Smooth muscle cell (in vitro differentiated cells): ENCODE results near the gene ZNF217. TPM values are rescaled to one million over a fixed set of nuclear protein-coding genes. Genes with fewer than 3 reads are reported as not detected.

Experiments
- DNase-seq: peaks from one replicate; lab custom pipeline; 2025; ENCODE audit not compliant: unreplicated experiment; lab: John Stamatoyannopoulos, UW
- H2AFZ ChIP-seq: fragments of 200-600 bp; sonication (generic); 2 replicates; pipeline ENCODE4 v1.6.0; 2016; ENCODE audit warnings: antibody characterized with exemption, low read depth, mild to moderate bottlenecking
- H3F3A ChIP-seq: fragments of 200-600 bp; sonication (generic); 2 replicates; pipeline ENCODE4 v1.6.0; 2017; ENCODE audit warnings: antibody characterized with exemption, low read depth
- H3K27ac ChIP-seq: fragments of 200-600 bp; sonication (generic); 2 replicates; pipeline ENCODE4 v1.5.1; 2016; ENCODE audit warnings: low read depth, mild to moderate bottlenecking
- H3K27me3 ChIP-seq: fragments of 200-600 bp; sonication (generic); 2 replicates; pipeline ENCODE4 v1.6.1; 2016; ENCODE audit warnings: low read depth, mild to moderate bottlenecking
- H3K36me3 ChIP-seq: fragments of 200-600 bp; sonication (generic); 2 replicates; pipeline ENCODE4 v1.5.1; 2016; ENCODE audit warnings: low read depth
- H3K4me1 ChIP-seq: fragments of 200-600 bp; sonication (generic); 2 replicates; pipeline ENCODE4 v1.5.1; 2016; ENCODE audit warnings: low read depth
- H3K4me2 ChIP-seq: fragments of 200-600 bp; sonication (generic); 2 replicates; pipeline ENCODE4 v1.6.0; 2016; ENCODE audit warnings: mild to moderate bottlenecking
- H3K4me3 ChIP-seq: fragments of 200-600 bp; sonication (generic); 2 replicates; pipeline ENCODE4 v1.5.1; 2016; ENCODE audit warnings: mild to moderate bottlenecking
- H3K79me2 ChIP-seq: fragments of 200-600 bp; sonication (generic); 2 replicates; pipeline ENCODE4 v1.6.0; 2016; ENCODE audit warnings: low read depth, mild to moderate bottlenecking
- H3K9ac ChIP-seq: fragments of 200-600 bp; sonication (generic); 2 replicates; pipeline ENCODE4 v1.6.0; 2016; ENCODE audit warnings: low read depth
- H3K9me3 ChIP-seq: fragments of 200-600 bp; sonication (generic); replicated peaks from 2 replicates; pipeline ENCODE4 v1.5.1; 2016; ENCODE audit warnings: low read depth
- H4K20me1 ChIP-seq: fragments of 200-600 bp; sonication (generic); 2 replicates; pipeline ENCODE4 v1.6.0; 2016; ENCODE audit warnings: low read depth
- CTCF ChIP-seq: fragments of 200-600 bp; sonication (generic); IDR thresholded peaks from 2 replicates; pipeline ENCODE4 v1.5.1; 2017; ENCODE audit warnings: borderline replicate concordance, mild to moderate bottlenecking, antibody characterized with exemption; ENCODE audit not compliant: insufficient read depth, poor library complexity, severe bottlenecking
- WGBS: methylation state at CpG from one replicate; pipeline ENCODE4 v1.1.7; 2016; ENCODE audit warnings: low lambda C conversion rate; 5-methylcytosine and 5-hydroxymethylcytosine counted together
- polyA plus RNA-seq: library from polyadenylated mRNA; unstranded; fragments of >200 nt; fragmentation: Nextera tagmentation; extraction: Ambion mirVana; gene quantifications from 2 replicates; pipeline ENCODE4 v1.2.1, GENCODE V29; 2016
- total RNA-seq: library from RNA; depleted of rRNA; stranded (reverse); fragments of >200 nt; gene quantifications from 2 replicates; pipeline ENCODE4 v1.2.3, GENCODE V29; 2014

The ZNF217 gene
- total and polyA plus RNA-seq, 2 experiments from 2014 or later, result 3.9 to 42.2 TPM

GRCh38 chr20:53574259-53574789 lies 19.3 kb downstream of the ZNF217 start:
- Histone ChIP-seq H3K9me3 (no peaks in the 10 kb centered on the region), H3K27me3 (no peaks in the 10 kb centered on the region), H3F3A (peaks cover 25% of the 10 kb centered on the region), H2AFZ (no peak overlapping the region), H3K79me2 (peaks cover 98% of the 10 kb centered on the region), H3K36me3 (peaks cover 12% of the 10 kb centered on the region), H3K4me3 (no peak overlapping the region), H3K9ac (no peak overlapping the region), H3K4me2 (no peak overlapping the region), H3K27ac (no peak overlapping the region), H4K20me1 (peaks cover 99% of the 10 kb centered on the region), H3K4me1 (peaks cover 5% of the 10 kb centered on the region)
- no peak for TF ChIP-seq CTCF
- DNase-seq, result no peak
- 98% methylated on average over 14 of the region's 14 CpGs for whole genome bisulfite sequencing

GRCh38 chr20:53571555-53572286 lies 21.9 kb downstream of the ZNF217 start:
- Histone ChIP-seq H3K9ac (no peak overlapping the region), H3K4me1 (no peaks in the 10 kb centered on the region), H2AFZ (no peak overlapping the region), H3F3A (peaks cover 27% of the 10 kb centered on the region), H3K9me3 (no peaks in the 10 kb centered on the region), H3K79me2 (peaks cover 97% of the 10 kb centered on the region), H3K27me3 (no peaks in the 10 kb centered on the region), H3K27ac (no peak overlapping the region), H3K4me2 (no peak overlapping the region), H3K4me3 (no peak overlapping the region), H4K20me1 (peaks cover 99% of the 10 kb centered on the region), H3K36me3 (peaks cover 12% of the 10 kb centered on the region)
- WGBS, result 98% methylated on average over 10 of the region's 10 CpGs
- no peak for TF ChIP-seq CTCF
- no peak for DNase-seq

GRCh38 chr20:53570446-53571276 lies 23.0 kb downstream of the ZNF217 start:
- Histone ChIP-seq H3K9ac (no peak overlapping the region), H3K4me2 (no peak overlapping the region), H3K4me1 (no peaks in the 10 kb centered on the region), H3K79me2 (peaks cover 86% of the 10 kb centered on the region), H2AFZ (no peak overlapping the region), H4K20me1 (peaks cover 99% of the 10 kb centered on the region), H3K27ac (peak overlapping the region; percentile 42), H3K9me3 (no peaks in the 10 kb centered on the region), H3K4me3 (no peak overlapping the region), H3F3A (peaks cover 27% of the 10 kb centered on the region), H3K27me3 (no peaks in the 10 kb centered on the region), H3K36me3 (peaks cover 5% of the 10 kb centered on the region)
- TF ChIP-seq CTCF, result no peak
- WGBS, result 47% methylated on average over 12 of the region's 12 CpGs
- DNase-seq, result no peak
